ENCODE results near the gene ASCC1. TPM values are rescaled to one million over a fixed set of nuclear protein-coding genes. Genes with fewer than 3 reads are reported as not detected.
"Not testable (repeated sequence)": the region's sequence is repeated elsewhere in the genome, so short reads cannot be mapped to it uniquely, and the experiment has no call there.

The ASCC1 gene
- total RNA-seq, 2 donors from 2014 or later, result 27.2 to 37.0 TPM

DNA sequence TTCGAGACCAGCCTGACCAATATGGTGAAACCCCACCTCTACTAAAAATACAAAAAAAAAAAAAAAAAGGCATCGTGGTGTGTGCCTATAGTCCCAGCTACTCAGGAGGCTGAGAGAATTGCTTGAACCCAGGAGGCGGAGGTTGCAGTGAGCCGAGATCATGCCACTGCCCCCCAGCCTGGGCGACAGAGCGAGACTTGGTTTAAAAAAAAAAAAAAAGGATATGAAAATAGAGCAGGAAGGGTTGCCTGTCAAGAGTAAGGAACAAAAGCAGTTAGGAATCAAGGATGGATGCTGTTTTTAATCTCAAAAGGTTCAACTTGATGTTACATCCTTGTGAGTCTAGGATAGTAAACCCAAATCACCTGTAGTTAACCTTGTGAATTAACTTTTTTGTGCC is 11.8 kb upstream of the ASCC1 start:
- peaks cover 21% of the 10 kb centered on the region for H3K36me3 ChIP-seq
- no peak for DNase-seq (ENCODE audit: low spot score)
- no peaks in the 10 kb centered on the region for H3K9me3 ChIP-seq
- TF ChIP-seq, protein P1, sequence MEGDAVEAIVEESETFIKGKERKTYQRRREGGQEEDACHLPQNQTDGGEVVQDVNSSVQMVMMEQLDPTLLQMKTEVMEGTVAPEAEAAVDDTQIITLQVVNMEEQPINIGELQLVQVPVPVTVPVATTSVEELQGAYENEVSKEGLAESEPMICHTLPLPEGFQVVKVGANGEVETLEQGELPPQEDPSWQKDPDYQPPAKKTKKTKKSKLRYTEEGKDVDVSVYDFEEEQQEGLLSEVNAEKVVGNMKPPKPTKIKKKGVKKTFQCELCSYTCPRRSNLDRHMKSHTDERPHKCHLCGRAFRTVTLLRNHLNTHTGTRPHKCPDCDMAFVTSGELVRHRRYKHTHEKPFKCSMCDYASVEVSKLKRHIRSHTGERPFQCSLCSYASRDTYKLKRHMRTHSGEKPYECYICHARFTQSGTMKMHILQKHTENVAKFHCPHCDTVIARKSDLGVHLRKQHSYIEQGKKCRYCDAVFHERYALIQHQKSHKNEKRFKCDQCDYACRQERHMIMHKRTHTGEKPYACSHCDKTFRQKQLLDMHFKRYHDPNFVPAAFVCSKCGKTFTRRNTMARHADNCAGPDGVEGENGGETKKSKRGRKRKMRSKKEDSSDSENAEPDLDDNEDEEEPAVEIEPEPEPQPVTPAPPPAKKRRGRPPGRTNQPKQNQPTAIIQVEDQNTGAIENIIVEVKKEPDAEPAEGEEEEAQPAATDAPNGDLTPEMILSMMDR (IDR thresholded peaks at IDR 0.05), result no peak
- H3K4me1 ChIP-seq, result peaks cover 0 to 43% of the 10 kb centered on the region in 2 donors
- no peak overlapping the region for H3K4me3 ChIP-seq
- H3K27ac ChIP-seq, result peak overlapping the region; percentile 50 to 75
- H3K27me3 ChIP-seq, result no peaks in the 10 kb centered on the region

- H3K4me1 ChIP-seq, result peaks cover 0 to 54% of the 10 kb centered on the region in 2 donors
- no peaks in the 10 kb centered on the region for H3K27me3 ChIP-seq
- peaks cover 14% of the 10 kb centered on the region for H3K36me3 ChIP-seq
- TF ChIP-seq, protein P1 (IDR thresholded peaks at IDR 0.05), result no peak
- H3K4me3 ChIP-seq, result no peak overlapping the region
- no peaks in the 10 kb centered on the region for H3K9me3 ChIP-seq
- no peak for DNase-seq (ENCODE audit: low spot score)
- H3K27ac ChIP-seq, result no peak overlapping the region
Observed at GRCh38 chr10:72226418-72227027, 10.4 kb upstream of the ASCC1 start.

- H3K27ac ChIP-seq, result peak overlapping the region; percentile 79 to 80
- H3K4me1 ChIP-seq, result peaks cover 0 to 44% of the 10 kb centered on the region in 2 donors
- H3K4me3 ChIP-seq; DNase-seq (ENCODE audit: low spot score); H3K27me3 ChIP-seq; H3K9me3 ChIP-seq: not testable (repeated sequence)
- H3K36me3 ChIP-seq, result peaks cover 14% of the 10 kb centered on the region
Observed at GRCh38 chr10:72224191-72224590, 8.1 kb upstream of the ASCC1 start.

- no peak for DNase-seq (ENCODE audit: low spot score)
- peaks cover 0 to 44% of the 10 kb centered on the region in 2 donors for H3K4me1 ChIP-seq
- TF ChIP-seq, protein P1 (IDR thresholded peaks at IDR 0.05), result no peak
- peaks cover 14% of the 10 kb centered on the region for H3K36me3 ChIP-seq
- no peak overlapping the region for H3K4me3 ChIP-seq
- H3K9me3 ChIP-seq, result no peaks in the 10 kb centered on the region
- H3K27me3 ChIP-seq, result no peaks in the 10 kb centered on the region
- H3K27ac ChIP-seq, result peak overlapping the region; percentile 79 to 80
Observed at GRCh38 chr10:72223743-72224101, 7.6 kb upstream of the ASCC1 start.

GRCh38 chr10:72221278-72221677 is 5.2 kb upstream of the ASCC1 start:
- H3K4me3 ChIP-seq, result no peak overlapping the region
- peaks cover 0 to 57% of the 10 kb centered on the region in 2 donors for H3K4me1 ChIP-seq
- TF ChIP-seq, protein P1 (IDR thresholded peaks at IDR 0.05), result no peak
- peaks cover 14% of the 10 kb centered on the region for H3K36me3 ChIP-seq
- H3K27me3 ChIP-seq, result no peaks in the 10 kb centered on the region
- no peak overlapping the region for H3K27ac ChIP-seq
- no peaks in the 10 kb centered on the region for H3K9me3 ChIP-seq
- no peak for DNase-seq (ENCODE audit: low spot score)

DNA sequence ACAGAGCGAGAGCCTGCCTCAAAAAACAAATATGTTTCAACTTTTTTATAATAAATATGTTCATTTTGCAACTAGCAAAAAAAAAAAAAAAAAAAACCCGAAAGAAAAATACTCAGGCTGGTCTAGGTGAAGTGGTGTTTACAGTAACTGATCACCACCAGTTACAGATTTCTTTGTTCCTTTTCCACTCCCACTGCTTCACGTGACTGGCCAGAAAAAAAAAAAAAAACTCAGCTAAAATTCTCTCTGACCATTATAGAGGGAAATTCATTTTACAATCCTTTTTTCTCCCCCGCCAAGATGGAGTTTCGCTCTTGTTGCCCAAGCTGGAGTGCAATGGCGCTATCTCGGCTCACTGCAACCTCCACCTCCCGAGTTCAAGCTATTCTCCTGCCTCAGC is 4.6 kb upstream of the ASCC1 start:
- no peak for DNase-seq (ENCODE audit: low spot score)
- H3K4me3 ChIP-seq, result no peak overlapping the region
- H3K9me3 ChIP-seq, result no peaks in the 10 kb centered on the region
- peaks cover 0 to 57% of the 10 kb centered on the region in 2 donors for H3K4me1 ChIP-seq
- peaks cover 14% of the 10 kb centered on the region for H3K36me3 ChIP-seq
- H3K27ac ChIP-seq, result no peak overlapping the region
- TF ChIP-seq, protein P1 (IDR thresholded peaks at IDR 0.05), result no peak
- H3K27me3 ChIP-seq, result no peaks in the 10 kb centered on the region
